B cell (primary cell): ENCODE measurements around the gene SUN3.

Experiments
- CTCF ChIP-seq: fragments of 200-600 bp; IDR thresholded peaks from one replicate; pipeline ENCODE4 v1.8.0; 2022; ENCODE audit warnings: antibody characterized with exemption, mild to moderate bottlenecking
- EZH2 ChIP-seq: IDR thresholded peaks from 2 replicates; pipeline ENCODE4 v1.6.1; 2012; ENCODE audit warnings: borderline replicate concordance, low read depth, mild to moderate bottlenecking, moderate library complexity, low read length; ENCODE audit not compliant: insufficient read depth, poor library complexity, severe bottlenecking

- no peak for TF ChIP-seq CTCF
- no peak for TF ChIP-seq EZH2
Measured at GRCh38 chr7:48006866-48007265, 22.0 kb downstream of the SUN3 start.
